Astrocyte of the cerebellum (primary cell): Measurements from ENCODE around the gene POLN.

ENCODE experiments used
- DNase-seq: peaks from one replicate; pipeline ENCODE4 v3.0.0-alpha.2; 2011; ENCODE audit warnings: low read depth
- H3K4me3 ChIP-seq: 2 replicates; pipeline ENCODE4 v1.5.1; 2011; ENCODE audit warnings: mild to moderate bottlenecking, low read depth, low read length, moderate library complexity
- in situ Hi-C: cut with HindIII; loops from 2 replicates; pipeline ENCODE4 v1.10.0; 2017; ENCODE audit warnings: low sequenced_read_pairs
- TF ChIP-seq, protein P1 (sequence below): IDR thresholded peaks from 2 replicates; pipeline ENCODE4 v1.5.1; 2012; ENCODE audit warnings: low read length, low read depth, moderate library complexity, mild to moderate bottlenecking; ENCODE audit errors: missing control alignments

Gene POLN

GRCh38 chr4:2262145-2262943, 20.4 kb upstream of the POLN start:
- in situ Hi-C loops: no loop called here
- H3K4me3 ChIP-seq: peak overlapping the region; percentile 86
- DNase-seq: peak; percentile 99
- TF ChIP-seq, protein P1, sequence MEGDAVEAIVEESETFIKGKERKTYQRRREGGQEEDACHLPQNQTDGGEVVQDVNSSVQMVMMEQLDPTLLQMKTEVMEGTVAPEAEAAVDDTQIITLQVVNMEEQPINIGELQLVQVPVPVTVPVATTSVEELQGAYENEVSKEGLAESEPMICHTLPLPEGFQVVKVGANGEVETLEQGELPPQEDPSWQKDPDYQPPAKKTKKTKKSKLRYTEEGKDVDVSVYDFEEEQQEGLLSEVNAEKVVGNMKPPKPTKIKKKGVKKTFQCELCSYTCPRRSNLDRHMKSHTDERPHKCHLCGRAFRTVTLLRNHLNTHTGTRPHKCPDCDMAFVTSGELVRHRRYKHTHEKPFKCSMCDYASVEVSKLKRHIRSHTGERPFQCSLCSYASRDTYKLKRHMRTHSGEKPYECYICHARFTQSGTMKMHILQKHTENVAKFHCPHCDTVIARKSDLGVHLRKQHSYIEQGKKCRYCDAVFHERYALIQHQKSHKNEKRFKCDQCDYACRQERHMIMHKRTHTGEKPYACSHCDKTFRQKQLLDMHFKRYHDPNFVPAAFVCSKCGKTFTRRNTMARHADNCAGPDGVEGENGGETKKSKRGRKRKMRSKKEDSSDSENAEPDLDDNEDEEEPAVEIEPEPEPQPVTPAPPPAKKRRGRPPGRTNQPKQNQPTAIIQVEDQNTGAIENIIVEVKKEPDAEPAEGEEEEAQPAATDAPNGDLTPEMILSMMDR: no peak

- TF ChIP-seq, protein P1: no peak
- H3K4me3 ChIP-seq: peak within 1 kb of the TSS; percentile 86
- in situ Hi-C loops: no loop called here
- no peak for DNase-seq
Measured at GRCh38 chr4:2261853-2262144, 19.9 kb upstream of the POLN start, which contains the start of gene MXD4. MXD4 (minus strand) TSS chr4:2262109; CDS start chr4:2261980, 129 bp downstream.

DNA sequence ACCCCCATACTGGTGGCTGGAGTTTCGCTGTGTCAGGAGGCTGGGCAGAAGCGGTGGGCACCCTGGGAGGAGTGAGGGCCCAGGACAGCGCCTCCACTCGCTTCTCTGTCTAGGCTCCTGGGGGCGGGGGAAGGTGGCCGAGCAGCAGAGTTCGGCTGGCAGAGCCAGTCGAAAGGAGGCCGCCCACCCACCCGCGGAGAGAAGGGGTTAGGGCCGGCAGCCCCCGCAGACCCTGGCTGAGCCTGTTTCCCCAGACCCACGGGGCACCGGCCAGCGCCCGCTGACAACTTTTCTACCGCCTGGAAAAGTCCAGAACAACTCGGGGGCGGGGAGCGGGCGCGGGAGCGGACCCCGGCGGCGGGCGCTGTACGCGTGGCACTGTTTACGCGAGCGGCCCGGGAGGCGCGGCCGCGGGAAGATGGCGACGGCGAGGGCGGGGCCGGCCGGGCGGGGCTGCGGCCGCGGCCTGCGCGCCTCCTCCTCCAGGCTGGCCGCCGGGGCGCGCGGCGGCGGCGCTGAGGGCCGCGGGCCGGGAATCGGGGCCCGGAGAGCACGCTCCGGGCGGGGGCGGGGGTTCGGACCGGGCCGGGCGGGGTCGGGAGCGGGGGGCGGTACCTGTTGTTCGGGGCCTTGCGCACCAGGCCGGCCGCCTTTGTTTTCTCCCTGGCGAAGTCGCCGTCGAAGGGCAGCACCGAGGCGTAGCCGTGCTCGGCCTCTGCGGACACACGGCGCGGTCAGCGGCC, 19.4 kb upstream of the POLN start:
- DNase-seq: no peak
- in situ Hi-C loops: no loop called here

GRCh38 chr4:2260344-2261109, 18.6 kb upstream of the POLN start:
- DNase-seq: no peak
- in situ Hi-C loops: no loop called here

More for the DNA sequence above, 19.4 kb upstream of the POLN start:
- peak overlapping the region; percentile 86 for H3K4me3 ChIP-seq
- TF ChIP-seq, protein P1: no peak

GRCh38 chr4:2259541-2260343, 17.8 kb upstream of the POLN start:
- H3K4me3 ChIP-seq: peak overlapping the region; percentile 86
- in situ Hi-C loops: loop anchor here (5.0 kb wide), 1 partner anchor 143 kb away; no protein-coding TSS in a partner anchor
- no peak for DNase-seq
- TF ChIP-seq, protein P1: no peak

More at GRCh38 chr4:2260344-2261109, 18.6 kb upstream of the POLN start:
- TF ChIP-seq, protein P1: no peak
- peak overlapping the region; percentile 86 for H3K4me3 ChIP-seq
